Endothelial cell of umbilical vein (primary cell): ENCODE data around the gene TMIGD3. TPM values are rescaled to one million over a fixed set of nuclear protein-coding genes. Genes with fewer than 3 reads are reported as not detected.

ENCODE experiments used
- BruUV-seq: library from RNA; stranded (reverse); fragments of 400-500 nt; replicated peaks from 2 replicates; lab custom pipeline; 2021; lab: Mats Ljungman, UMichigan
- CTCF ChIA-PET: fragments of 300-600, 350-600 bp; sonication (Branson Sonifier 250); formaldehyde crosslinking; loops from one replicate; lab custom pipeline; 2021; ENCODE audit warnings: antibody characterized with exemption, inconsistent platforms; lab: Charles Lee
- POLR2A ChIA-PET: fragments of 300-600, 350-600 bp; sonication (Branson Sonifier 250); formaldehyde crosslinking; loops from one replicate; lab custom pipeline; 2021; ENCODE audit warnings: antibody characterized with exemption, inconsistent platforms; lab: Charles Lee
- DNase-seq: peaks from one replicate; pipeline ENCODE4 v3.0.0-alpha.2; 2011; ENCODE audit warnings: low read depth, low spot score
- FAIRE-seq: peaks from 2 replicates; lab custom pipeline; 2011; peaks lifted over from hg19 to GRCh38; lab: Jason Lieb, UNC
- H2AFZ ChIP-seq: 2 replicates; pipeline ENCODE4 v1.6.0; 2012; ENCODE audit warnings: low read depth, low read length, control low read depth, inconsistent platforms
- H3K27ac ChIP-seq: 2 replicates; pipeline ENCODE4 v1.5.1; 2011; ENCODE audit warnings: low read depth, mild to moderate bottlenecking, control low read depth, low read length, moderate library complexity; ENCODE audit not compliant: insufficient read depth
- H3K27me3 ChIP-seq, 2 experiments: 2 replicates each; pipeline versions ENCODE4 v1.6.0 to v1.6.1; 2011; ENCODE audit warnings: low read length in 2 of 2, mixed read lengths in 1 of 2; ENCODE audit not compliant: control insufficient read depth in 2 of 2, insufficient read depth in 2 of 2
- H3K36me3 ChIP-seq, 2 experiments: 2 replicates in 1 of 2; 3 replicates in 1 of 2; pipeline ENCODE4 v1.5.1; 2011; ENCODE audit warnings: low read length in 2 of 2, mild to moderate bottlenecking in 1 of 2, moderate library complexity in 1 of 2; ENCODE audit not compliant: control insufficient read depth in 2 of 2, insufficient read depth in 2 of 2; ENCODE audit errors: extremely low read depth in 1 of 2
- H3K4me1 ChIP-seq: 3 replicates; pipeline ENCODE4 v1.5.1; 2011; ENCODE audit warnings: mild to moderate bottlenecking, low read length; ENCODE audit not compliant: control insufficient read depth, insufficient read depth; ENCODE audit errors: extremely low read depth
- H3K4me2 ChIP-seq: 2 replicates; pipeline ENCODE4 v1.6.1; 2011; ENCODE audit warnings: low read length, control low read depth, mixed read lengths; ENCODE audit not compliant: insufficient read depth
- H3K4me3 ChIP-seq, 3 experiments: fragments of 200-600 bp in 1 of 3; sonication (generic), shearing (Covaris generic) in 1 of 3; replicated peaks in 1 of 3; 2 replicates each; pipeline ENCODE4 v1.5.1; 2011 to 2016; ENCODE audit warnings: control low read depth in 3 of 3, low read length in 3 of 3, mild to moderate bottlenecking in 2 of 3, inconsistent platforms in 1 of 3, low read depth in 1 of 3, moderate library complexity in 1 of 3; ENCODE audit not compliant: insufficient read depth in 1 of 3
- H3K79me2 ChIP-seq: 2 replicates; pipeline ENCODE4 v1.6.0; 2012; ENCODE audit warnings: low read length, inconsistent platforms; ENCODE audit not compliant: control insufficient read depth, insufficient read depth
- H3K9ac ChIP-seq: replicated peaks from 2 replicates; pipeline ENCODE3; 2011; ENCODE audit warnings: low read length, control low read depth; ENCODE audit not compliant: insufficient read depth; ENCODE audit errors: extremely low read depth
- H3K9me1 ChIP-seq: replicated peaks from 3 replicates; pipeline ENCODE4 v1.6.0; 2011; ENCODE audit warnings: mild to moderate bottlenecking, low read length; ENCODE audit not compliant: control insufficient read depth, insufficient read depth; ENCODE audit errors: extremely low read depth
- H3K9me3 ChIP-seq: replicated peaks from 2 replicates; pipeline ENCODE4 v1.5.1; 2012; ENCODE audit warnings: low read length, inconsistent platforms; ENCODE audit not compliant: control insufficient read depth, insufficient read depth
- H4K20me1 ChIP-seq: replicated peaks from 2 replicates; pipeline ENCODE3; 2011; ENCODE audit warnings: mild to moderate bottlenecking, low read length; ENCODE audit not compliant: control insufficient read depth, insufficient read depth; ENCODE audit errors: extremely low read depth
- EZH2 ChIP-seq: IDR thresholded peaks from 2 replicates; pipeline ENCODE4 v1.6.1; 2012; ENCODE audit warnings: borderline replicate concordance, low read depth, mild to moderate bottlenecking, moderate library complexity, low read length, inconsistent platforms; ENCODE audit not compliant: severe bottlenecking
- MAX ChIP-seq: IDR thresholded peaks from 2 replicates; pipeline ENCODE4 v1.6.1; 2011; ENCODE audit not compliant: insufficient read depth, insufficient read length
- MYC ChIP-seq: IDR thresholded peaks from one replicate; pipeline ENCODE4 v1.6.1; 2011; ENCODE audit warnings: mild to moderate bottlenecking, low read depth, low read length
- POLR2A ChIP-seq: IDR thresholded peaks from 2 replicates; pipeline ENCODE4 v1.6.1; 2012; ENCODE audit warnings: low read depth, mild to moderate bottlenecking, control low read depth, low read length
- POLR2AphosphoS5 ChIP-seq: IDR thresholded peaks from 2 replicates; pipeline ENCODE4 v1.6.1; 2012; ENCODE audit warnings: low read depth, mild to moderate bottlenecking, control low read depth, low read length, moderate library complexity; ENCODE audit not compliant: insufficient read depth
- dilution Hi-C: fragments of 300-500 bp; cut with MboI; formaldehyde crosslinking; loops from one replicate; pipeline ENCODE4 v1.15.0; 2019; ENCODE audit warnings: low sequenced_read_pairs; ENCODE audit not compliant: extremely low pct_ligation_motif_present
- intact Hi-C: fragments of 100-400 bp; cut with micrococcal nuclease; formaldehyde crosslinking; loops from one replicate; pipeline ENCODE4 v1.10.0; 2022
- polyA plus RNA-seq, 4 experiments: library from polyadenylated mRNA; depleted of rRNA in 3 of 4; stranded (reverse) in 3 of 4; unstranded in 1 of 4; fragments of >200 nt; gene quantifications; 2 replicates each; pipeline versions ENCODE4 v1.2.1 to v1.2.3, GENCODE V29; 2011 to 2012; ENCODE audit warnings: missing spikeins in 1 of 4
- total RNA-seq: library from RNA; stranded (reverse); gene quantifications from 2 replicates; pipeline ENCODE4 v1.2.3, GENCODE V29; 2021

Gene TMIGD3
- total and polyA plus RNA-seq, 2 donors (not counting 3 experiments of a cell fraction or from before 2014, with no cell fraction given), result 0.07 to 0.49 TPM

DNA sequence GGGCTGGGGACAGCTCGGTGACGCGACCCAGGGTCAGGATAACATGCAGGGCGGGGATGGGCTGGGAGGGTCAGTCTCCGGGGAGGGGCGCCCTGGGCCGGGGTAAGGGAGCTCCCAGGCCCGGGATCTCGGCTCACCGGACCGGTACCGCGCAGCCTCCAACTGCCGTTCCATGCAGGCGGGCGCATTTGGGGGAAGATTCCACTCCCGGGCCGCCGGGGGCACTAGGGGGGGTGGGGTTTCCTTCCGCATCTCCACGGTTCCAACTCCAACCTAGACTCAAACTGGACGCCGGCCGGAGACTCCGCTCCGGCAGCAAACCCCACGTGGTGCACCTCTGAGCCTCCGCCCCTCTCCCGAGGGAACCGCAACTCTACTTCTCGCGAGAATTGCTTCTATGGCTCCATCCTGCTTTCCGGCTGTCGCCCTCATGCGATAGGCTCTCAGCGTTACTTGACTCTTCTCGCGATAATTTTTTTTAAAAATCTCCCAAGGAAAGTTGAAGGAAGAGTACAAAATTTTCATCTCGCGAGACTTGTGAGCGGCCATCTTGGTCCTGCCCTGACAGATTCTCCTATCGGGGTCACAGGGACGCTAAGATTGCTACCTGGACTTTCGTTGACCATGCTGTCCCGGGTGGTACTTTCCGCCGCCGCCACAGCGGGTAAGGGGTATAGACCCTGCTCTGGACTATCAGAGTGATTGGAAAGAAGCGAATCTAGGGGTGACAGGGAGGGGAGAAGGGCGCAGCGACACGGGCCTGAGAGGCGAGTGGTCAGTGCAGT, 54.3 kb downstream of the TMIGD3 start, which contains the start of the genes ATP5PB and WDR77:
TSS of gene ATP5PB (plus strand) at position 547 of the 785 bp plus-strand sequence. CDS start at position 625, 78 bp downstream.
TSS of gene WDR77 (minus strand) at position 339 of the 785 bp plus-strand sequence. CDS start at position 252, 87 bp downstream.
- intact Hi-C loops, result loop anchor here (1.0 kb wide), 2 partner anchors 58 to 306 kb away; partner anchors contain the start of gene DDX20
- Histone ChIP-seq H3K36me3 (peaks cover 2 to 5% of the 10 kb centered on the region in 2 experiments), H3K4me1 (peaks cover 21% of the 10 kb centered on the region), H3K79me2 (peaks cover 80% of the 10 kb centered on the region), H4K20me1 (peaks cover 3% of the 10 kb centered on the region), H3K9ac (peak within 1 kb of the TSS; percentile 95), H3K9me3 (no peaks in the 10 kb centered on the region), H3K27me3 (no peaks in the 10 kb centered on the region), H3K4me2 (peak within 1 kb of the TSS; percentile 98), H2AFZ (peak within 1 kb of the TSS; percentile 75), H3K9me1 (no peaks in the 10 kb centered on the region), H3K27ac (peak within 1 kb of the TSS; percentile 74), H3K4me3 (peak within 1 kb of the TSS; percentile 72 to 96 (median 87))
- BruUV-seq, result no TSS peak
- FAIRE-seq (peak; percentile 97), DNase-seq (peak; percentile 99)
- TF ChIP-seq EZH2 (no peak), MYC (peak; percentile 62), POLR2AphosphoS5 (peak; percentile 58), POLR2A (peak; percentile 60), MAX (peak; percentile 87)
- POLR2A ChIA-PET, result interaction anchor here (1.0 to 1.1 kb wide), 2 partner anchors 11 to 485 kb away, joined by 3 to 4 read pairs; no protein-coding TSS in a partner anchor
- CTCF ChIA-PET, result interaction anchor here (0.5 to 1.9 kb wide), 4 partner anchors 11 to 226 kb away, joined by 3 to 8 read pairs (median 4); no protein-coding TSS in a partner anchor
- dilution Hi-C loops, result no loop called here
